ENCODE results near the gene TNRC6C.
A peak's percentile ranks its signal among the peaks of the same experiment; 100 is the strongest.
"Not testable (repeated sequence)": the region's sequence is repeated elsewhere in the genome, so short reads cannot be mapped to it uniquely, and the experiment has no call there.

The TNRC6C gene

GRCh38 chr17:78111016-78111726, 152.7 kb downstream of the TNRC6C start:
- no peak for DNase-seq

- DNase-seq, result no peak
These were observed 153.4 kb downstream of the TNRC6C start for GRCh38 chr17:78111727-78112517.

- peak in 52 of 58 donors; percentile 21 to 87 (median 62) for DNase-seq
These were observed 154.3 kb downstream of the TNRC6C start for GRCh38 chr17:78112518-78113471.

DNA sequence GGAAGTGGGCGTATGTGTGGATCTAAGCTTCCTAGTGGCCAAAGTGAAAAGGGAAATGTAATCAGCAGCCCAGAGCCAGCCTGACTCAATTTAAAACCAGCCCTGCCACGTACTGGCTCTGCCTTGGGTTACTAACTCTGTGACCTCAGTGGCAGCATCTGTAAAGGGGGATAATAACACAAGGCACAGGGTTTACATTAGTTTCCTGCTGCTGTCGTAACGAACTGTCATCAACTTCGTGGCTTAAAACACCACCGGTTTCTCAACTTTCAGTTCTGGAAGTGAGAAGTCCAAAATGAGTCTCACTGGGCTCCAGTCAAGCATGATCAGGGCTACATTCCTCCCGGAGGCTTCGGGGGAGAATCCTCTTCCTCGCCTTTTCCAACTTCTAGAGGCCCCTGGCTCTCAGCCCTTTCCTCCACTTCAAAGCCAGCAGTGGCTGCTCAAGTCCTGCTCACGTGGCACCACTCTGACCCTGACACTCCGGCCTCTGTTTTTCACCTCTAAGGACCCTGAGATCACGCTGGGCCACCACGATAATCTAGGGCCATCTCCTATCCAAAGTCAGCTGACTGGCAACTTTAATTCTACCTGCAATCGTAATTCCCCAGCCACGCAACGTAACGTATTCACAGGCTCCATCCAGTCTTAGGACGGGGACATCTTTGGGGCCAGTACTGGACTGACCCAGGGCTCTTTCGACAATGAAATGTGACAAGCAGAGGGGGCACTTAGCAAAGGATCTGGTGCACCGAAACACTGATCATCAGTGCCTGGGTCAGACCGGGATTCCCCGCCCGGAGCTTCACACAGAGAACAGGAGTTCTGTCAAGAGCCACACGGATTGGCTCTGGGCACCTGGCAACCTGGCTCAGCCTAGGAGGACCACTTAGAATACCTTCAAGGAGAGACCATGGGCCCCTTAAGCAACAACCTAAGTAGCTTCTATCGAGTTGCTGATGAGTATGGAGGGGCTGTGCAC, 155.6 kb downstream of the TNRC6C start:
- DNase-seq, result no peak

- DNase-seq, result peak in 54 of 58 donors; percentile 25 to 97 (median 82)
These were observed 156.6 kb downstream of the TNRC6C start for GRCh38 chr17:78114831-78115723.

DNA sequence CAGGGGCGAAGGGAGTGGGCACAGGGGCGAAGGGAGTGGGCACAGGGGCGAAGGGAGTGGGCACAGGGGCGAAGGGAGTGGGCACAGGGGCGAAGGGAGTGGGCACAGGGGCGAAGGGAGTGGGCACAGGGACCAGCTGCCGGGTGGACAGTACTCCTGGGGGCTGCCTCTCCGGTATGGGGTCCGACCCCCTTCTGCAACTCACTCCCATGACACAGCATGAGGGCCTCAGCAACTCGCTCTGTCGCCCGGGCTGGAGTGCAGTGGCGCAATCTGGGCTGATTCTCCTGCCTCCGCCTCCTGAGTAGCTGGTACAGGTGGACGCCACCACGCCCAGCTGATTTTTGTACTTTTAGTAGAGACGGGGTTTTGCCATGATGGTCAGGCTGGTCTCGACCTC, 157.3 kb downstream of the TNRC6C start:
- not testable (repeated sequence) for DNase-seq

DNA sequence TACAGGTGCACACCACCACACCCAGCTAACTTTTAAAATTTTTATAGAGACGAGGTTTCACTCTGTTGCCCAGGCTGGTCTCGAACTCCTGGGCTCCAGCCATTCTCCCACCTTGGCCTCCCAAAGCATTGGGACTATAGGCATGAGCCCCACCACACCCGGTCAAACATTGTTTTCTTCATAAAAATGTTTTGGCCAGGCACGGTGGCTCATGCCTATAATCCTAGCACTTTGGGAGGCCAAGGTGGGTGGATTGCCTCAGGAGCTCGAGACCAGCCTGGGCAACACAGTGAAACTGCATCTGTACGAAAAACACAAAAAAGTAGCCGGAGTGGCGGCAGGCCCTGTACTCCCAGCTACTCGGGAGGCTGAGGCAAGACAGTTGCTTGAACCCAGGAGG, 157.9 kb downstream of the TNRC6C start:
- no peak for DNase-seq

DNA sequence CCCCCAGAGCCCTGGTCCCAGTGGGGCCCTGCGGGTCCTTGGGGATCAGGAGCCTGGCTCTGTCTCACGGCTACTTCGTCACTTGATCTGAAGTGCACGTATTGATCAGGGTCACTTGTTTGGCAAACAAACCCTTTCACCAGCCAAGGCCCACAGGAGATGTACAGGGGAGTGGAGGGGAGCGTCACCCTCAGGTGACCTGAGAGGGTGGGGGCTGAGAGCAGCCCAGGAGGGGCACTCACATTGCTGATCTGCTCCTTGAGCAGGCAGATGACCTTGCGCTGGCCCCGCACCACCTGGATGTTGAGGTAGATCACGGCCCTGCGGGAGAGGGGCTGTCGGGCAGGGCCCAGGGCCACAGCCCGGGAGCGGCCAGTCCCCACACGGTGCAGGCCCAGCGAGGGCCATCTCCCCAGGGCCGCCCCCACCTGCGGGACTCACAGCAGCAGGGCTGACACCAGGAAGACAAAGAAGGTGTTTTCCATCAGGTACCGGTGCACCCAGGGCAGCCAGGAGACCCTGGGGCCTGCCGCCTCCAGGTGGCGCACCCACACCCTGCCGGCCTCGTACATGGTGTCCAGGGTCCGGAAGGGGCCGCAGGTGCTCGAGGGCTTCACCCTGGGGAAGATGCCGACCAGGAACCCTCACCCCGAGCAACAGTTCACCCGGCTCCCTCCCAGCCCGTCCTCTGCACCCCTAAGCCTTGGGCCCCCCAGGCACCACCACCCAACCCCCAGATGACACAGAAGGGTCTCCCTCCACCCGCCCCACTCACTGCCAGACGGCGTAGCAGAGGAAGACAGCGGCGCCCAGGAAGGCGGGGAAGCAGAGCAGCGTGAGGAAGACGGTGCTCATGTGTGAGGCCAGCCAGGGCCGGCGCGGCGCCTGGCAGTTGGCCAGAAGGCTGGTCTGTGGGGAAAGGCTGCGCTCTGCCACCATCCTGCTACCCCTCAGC, 158.8 kb downstream of the TNRC6C start:
- DNase-seq, result peak in 20 of 58 donors; percentile 24 to 63 (median 45)

DNA sequence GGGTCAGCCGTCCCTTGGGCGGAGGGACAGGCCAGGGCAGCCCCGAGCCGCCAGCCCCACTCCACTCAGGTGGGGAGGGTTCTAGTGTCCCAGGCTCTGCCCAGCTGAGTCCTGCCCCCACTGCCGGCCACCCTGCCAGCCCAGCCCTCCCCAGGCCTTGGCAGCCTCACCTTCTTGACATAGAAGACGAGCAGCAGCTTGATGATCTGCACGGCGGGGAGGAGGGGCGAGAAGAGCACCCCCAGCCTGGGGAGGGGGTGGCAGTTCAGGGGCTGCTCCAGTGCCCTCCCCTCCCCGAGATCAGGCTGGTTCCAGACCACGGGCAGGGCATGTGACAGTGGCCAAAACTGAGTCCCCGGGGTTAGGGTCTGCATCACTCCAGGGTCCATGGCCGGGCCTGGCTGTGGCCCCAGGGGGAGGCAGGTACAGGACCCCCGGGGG, 160.3 kb downstream of the TNRC6C start:
- DNase-seq, result no peak

- no peak for DNase-seq
These were observed 162.0 kb downstream of the TNRC6C start for GRCh38 chr17:78120537-78120936.

DNA sequence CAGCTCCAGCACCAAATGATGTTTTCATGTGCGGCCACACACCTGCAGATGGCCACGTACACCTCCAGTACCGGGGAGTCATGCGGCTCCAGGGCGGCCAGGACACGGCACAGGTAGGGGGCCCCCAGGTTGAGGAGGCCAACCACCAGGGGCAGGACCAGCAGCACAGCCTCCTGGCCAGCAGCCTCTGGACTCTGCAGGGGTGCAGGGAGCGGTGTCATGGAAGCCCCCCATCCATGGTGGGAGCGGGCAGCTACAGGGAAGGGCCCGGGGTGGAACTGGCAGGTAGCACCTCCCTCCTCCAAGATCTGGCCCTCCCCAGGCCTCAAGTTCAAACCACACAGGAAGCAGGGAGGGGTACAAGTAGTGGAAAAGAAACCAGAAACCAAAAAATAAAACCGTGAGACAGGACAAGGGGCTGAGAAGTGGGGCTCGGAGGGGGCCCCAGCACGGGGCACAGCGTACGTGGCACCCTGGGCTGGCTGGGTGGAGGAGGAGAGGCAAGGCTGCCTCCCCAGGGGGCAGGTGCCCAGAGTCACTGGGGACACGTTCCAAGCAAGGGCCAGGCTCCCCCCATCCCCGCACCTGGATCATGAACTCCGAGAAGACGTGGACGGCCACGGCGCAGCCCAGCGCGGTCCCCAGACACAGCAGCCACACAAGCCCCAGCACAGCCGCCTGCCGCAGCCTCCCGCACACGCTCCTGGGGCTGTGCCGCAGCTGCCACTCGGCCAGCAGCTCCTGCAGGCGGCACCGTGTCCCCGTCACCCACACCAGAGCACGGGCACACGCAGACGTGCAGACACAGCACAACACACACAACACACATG, 162.7 kb downstream of the TNRC6C start:
- no peak for DNase-seq

DNA sequence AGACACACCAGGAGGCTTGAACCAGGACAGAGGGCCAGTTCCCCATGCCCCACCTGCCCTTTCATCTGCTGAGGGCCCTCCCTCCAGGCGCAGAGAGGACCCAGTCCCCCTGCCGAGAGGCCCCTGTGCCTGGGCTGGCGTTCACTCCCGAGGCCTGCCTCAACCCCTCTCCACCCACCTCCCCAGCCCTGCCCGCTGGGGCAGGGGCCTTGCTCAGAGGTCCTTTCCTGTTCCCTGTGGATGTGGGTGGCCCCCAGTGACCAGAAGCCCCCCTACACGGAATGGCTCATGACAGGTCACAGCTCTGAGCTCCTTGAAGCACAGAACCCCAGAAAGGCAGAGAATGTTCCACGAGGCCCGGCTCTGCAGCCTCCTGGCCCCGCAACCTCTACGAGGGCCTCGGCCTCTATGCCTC, 163.3 kb downstream of the TNRC6C start:
- DNase-seq, result no peak

DNA sequence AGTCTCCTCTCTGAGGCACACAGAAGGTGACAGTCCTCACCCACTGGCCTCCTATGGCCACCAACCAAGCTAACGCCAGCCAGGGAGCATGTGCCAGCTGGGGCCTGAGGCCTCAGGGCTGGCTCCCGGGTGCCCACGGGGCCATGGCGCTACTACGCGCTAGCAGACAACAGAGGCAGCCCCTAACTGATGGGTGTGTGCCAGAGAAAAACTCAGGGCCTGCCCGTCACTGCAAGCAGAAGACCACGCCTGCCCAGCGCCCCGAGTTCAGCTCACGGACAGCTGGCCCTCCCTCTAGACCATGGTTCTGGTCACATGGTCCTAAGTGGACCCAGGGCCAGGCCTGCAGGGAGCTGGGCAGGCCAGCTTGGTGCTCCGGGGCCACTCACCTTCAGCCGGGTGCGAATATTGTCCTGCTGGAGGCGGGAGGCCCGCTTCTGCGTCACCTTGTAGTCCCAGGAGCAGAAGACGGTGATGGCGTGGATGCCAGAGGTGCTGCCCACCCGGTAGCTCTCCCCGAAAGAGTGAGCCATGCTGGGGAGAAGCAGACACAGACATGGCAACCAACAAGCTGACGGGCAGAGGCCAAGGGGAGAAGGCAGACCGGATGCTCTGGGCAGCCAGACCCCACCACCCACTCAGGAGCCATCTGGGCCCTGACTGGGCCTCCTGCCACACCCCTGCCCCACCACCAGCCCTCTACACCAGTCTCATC, 163.9 kb downstream of the TNRC6C start:
- no peak for DNase-seq

DNA sequence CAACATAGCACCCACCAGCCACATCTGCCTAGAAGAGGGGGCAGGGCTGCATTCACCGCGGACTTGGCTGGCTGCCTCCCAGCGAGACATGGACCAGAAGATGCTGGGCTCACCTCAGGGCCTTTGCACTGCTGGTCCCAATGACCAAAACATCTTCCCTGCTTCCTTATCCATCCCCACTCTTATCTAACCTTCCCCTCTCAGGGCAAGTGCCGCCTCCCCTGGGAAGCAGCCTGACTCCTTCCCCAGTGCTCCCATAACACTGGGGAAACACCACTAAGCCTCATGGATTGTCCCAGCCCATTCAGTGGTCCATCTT, 164.4 kb downstream of the TNRC6C start:
- DNase-seq, result no peak

DNA sequence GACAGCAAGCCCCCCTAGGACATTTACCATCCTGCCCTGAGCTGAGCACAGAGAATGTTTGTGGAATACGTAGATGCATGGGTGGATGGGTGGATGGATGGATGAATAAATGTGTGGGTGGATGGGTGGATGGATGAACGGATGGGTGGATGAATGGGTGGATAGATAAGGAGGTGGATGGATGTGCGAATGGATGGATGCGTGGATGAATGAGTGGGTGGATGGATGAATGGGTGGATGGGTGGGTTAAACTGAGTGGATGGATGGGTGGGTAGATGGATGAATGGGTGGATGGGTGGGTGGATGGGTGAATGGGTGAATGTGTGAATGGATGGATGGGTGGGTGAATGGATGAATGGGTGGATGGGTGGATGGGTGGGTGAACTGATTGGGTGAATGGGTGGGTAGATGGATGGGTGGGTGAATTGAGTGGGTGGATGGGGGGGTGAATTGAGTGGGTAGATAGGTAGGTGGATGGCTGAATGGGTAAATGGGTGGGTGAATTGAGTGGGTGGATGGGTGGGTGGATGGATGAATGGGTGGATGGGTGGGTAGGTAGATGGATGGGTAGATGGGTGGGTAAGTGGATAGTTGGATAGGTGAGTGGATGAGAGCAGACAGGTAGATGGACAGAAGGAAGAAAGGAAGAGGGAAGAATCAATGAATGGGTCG, 164.9 kb downstream of the TNRC6C start:
- DNase-seq, result no peak
